Hepatocyte (in vitro differentiated cells): Measurements from ENCODE around the gene PDE4D. TPM values are rescaled to one million over a fixed set of nuclear protein-coding genes. Genes with fewer than 3 reads are reported as not detected.

Experiments used
- DNase-seq: peaks from one replicate; pipeline ENCODE4 v3.0.0-alpha.2; 2016; ENCODE audit warnings: low spot score
- H2AFZ ChIP-seq: fragments of 200-600 bp; sonication (generic); 2 replicates; pipeline ENCODE4 v1.6.0; 2016; ENCODE audit warnings: antibody characterized with exemption, mild to moderate bottlenecking
- H3K27ac ChIP-seq: fragments of 200-600 bp; sonication (generic); 2 replicates; pipeline ENCODE4 v1.5.1; 2016; ENCODE audit warnings: mild to moderate bottlenecking
- H3K27me3 ChIP-seq: fragments of 200-600 bp; sonication (generic); 2 replicates; pipeline ENCODE4 v1.6.1; 2016
- H3K36me3 ChIP-seq: fragments of 200-600 bp; sonication (generic); replicated peaks from 2 replicates; pipeline ENCODE4 v1.5.1; 2016; ENCODE audit warnings: low read depth; ENCODE audit not compliant: insufficient read depth
- H3K4me1 ChIP-seq: fragments of 200-600 bp; sonication (generic); 2 replicates; pipeline ENCODE4 v1.5.1; 2016; ENCODE audit warnings: mild to moderate bottlenecking, moderate library complexity; ENCODE audit not compliant: insufficient read depth
- H3K4me2 ChIP-seq: fragments of 200-600 bp; sonication (generic); 2 replicates; pipeline ENCODE4 v1.6.0; 2016
- H3K4me3 ChIP-seq: fragments of 200-600 bp; sonication (generic); 2 replicates; pipeline ENCODE4 v1.5.1; 2016; ENCODE audit warnings: mild to moderate bottlenecking
- H3K79me2 ChIP-seq: fragments of 200-600 bp; sonication (generic); 2 replicates; pipeline ENCODE4 v1.6.0; 2017; ENCODE audit warnings: mild to moderate bottlenecking
- H3K9me2 ChIP-seq: fragments of 200-600 bp; sonication (generic); replicated peaks from 2 replicates; pipeline ENCODE4 v1.6.0; 2017; ENCODE audit warnings: mild to moderate bottlenecking; ENCODE audit not compliant: insufficient read depth
- H3K9me3 ChIP-seq: fragments of 200-600 bp; sonication (generic); 2 replicates; pipeline ENCODE4 v1.5.1; 2016; ENCODE audit warnings: low read depth, mild to moderate bottlenecking
- H4K20me1 ChIP-seq: fragments of 200-600 bp; sonication (generic); 2 replicates; pipeline ENCODE4 v1.6.0; 2016; ENCODE audit warnings: mild to moderate bottlenecking; ENCODE audit not compliant: insufficient read depth, poor library complexity, severe bottlenecking
- EZH2 ChIP-seq: fragments of 200-600 bp; sonication (generic); IDR thresholded peaks from 2 replicates; pipeline ENCODE4 v1.6.1; 2016; ENCODE audit warnings: antibody characterized with exemption, mild to moderate bottlenecking, borderline replicate concordance
- EZH2phosphoT487 ChIP-seq: fragments of 200-600 bp; sonication (generic); IDR thresholded peaks from one replicate; pipeline ENCODE4 v1.6.1; 2018; ENCODE audit warnings: antibody characterized with exemption, mild to moderate bottlenecking, low read depth, moderate library complexity; ENCODE audit not compliant: unreplicated experiment, severe bottlenecking
- WGBS: methylation state at CpG from one replicate; pipeline ENCODE4 v1.1.6; 2016; ENCODE audit warnings: low lambda C conversion rate; ENCODE audit errors: missing lambda C conversion rate; 5-methylcytosine and 5-hydroxymethylcytosine counted together
- polyA plus RNA-seq: library from polyadenylated mRNA; unstranded; fragments of >200 nt; fragmentation: Nextera tagmentation; extraction: Ambion mirVana; gene quantifications from 2 replicates; pipeline ENCODE4 v1.2.1, GENCODE V29; 2016
- total RNA-seq: library from RNA; depleted of rRNA; stranded (reverse); fragments of >200 nt; gene quantifications from 2 replicates; pipeline ENCODE4 v1.2.3, GENCODE V29; 2014
- TF ChIP-seq, protein P1 (sequence below): fragments of 200-600 bp; sonication (generic); IDR thresholded peaks from 2 replicates; pipeline ENCODE4 v1.5.1; 2016; ENCODE audit warnings: antibody characterized with exemption, mild to moderate bottlenecking; ENCODE audit not compliant: poor library complexity

Gene PDE4D
- total and polyA plus RNA-seq, 2 experiments from 2014 or later, result 14.5 to 45.2 TPM

DNA sequence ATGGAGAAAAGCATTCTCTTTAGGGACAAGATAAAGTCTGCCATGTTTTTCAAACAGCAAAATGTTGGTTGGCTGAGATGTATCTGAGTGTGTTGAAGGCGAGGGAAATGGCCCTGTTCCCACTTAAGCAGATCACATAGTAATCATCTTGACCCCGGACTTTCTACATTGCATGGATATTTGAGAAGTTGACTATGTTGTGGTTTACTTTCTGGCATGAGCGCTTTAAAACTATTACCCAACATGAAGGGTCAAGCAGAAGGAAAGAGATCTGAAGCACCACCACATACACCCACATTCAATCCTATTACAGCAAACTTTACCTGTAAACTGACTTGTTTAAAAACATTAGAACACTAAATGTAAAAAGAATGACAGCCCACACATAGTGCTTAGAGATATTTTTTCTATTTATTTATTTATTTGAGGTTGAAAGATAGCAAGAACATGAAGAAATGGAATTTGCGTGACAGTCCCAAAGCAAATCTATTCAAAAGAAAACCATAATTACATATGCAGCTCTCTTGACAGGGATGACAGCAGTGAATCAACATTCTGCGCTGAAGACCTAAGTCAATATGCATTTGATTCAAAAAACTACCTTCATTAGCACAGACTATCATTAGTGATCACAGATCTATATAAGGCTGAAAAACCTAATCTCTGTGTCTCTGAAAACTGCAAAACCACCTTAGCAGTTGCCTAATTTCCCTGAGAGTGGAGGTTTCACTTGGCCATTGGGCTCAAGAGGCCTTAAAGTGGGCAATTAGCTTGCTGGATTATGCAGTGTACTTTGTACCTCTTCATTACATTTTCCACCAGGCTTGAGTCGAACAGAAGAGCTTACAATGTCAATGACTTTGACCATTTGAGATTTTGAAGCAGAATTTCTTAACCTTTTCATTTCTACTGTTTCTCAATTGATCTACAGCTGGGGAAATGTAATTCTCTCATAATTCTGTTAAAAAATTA, 195.0 kb downstream of the PDE4D start:
- H3K36me3 ChIP-seq, result no peaks in the 10 kb centered on the region
- no peaks in the 10 kb centered on the region for H3K27me3 ChIP-seq
- peak; percentile 11 for DNase-seq
- no peak overlapping the region for H3K4me2 ChIP-seq
- no peak overlapping the region for H2AFZ ChIP-seq
- no peak overlapping the region for H3K27ac ChIP-seq
- H3K79me2 ChIP-seq, result no peaks in the 10 kb centered on the region
- peaks cover 10% of the 10 kb centered on the region for H3K4me1 ChIP-seq
- H3K4me3 ChIP-seq, result no peak overlapping the region
- no peak for TF ChIP-seq EZH2phosphoT487
- TF ChIP-seq, protein P1, sequence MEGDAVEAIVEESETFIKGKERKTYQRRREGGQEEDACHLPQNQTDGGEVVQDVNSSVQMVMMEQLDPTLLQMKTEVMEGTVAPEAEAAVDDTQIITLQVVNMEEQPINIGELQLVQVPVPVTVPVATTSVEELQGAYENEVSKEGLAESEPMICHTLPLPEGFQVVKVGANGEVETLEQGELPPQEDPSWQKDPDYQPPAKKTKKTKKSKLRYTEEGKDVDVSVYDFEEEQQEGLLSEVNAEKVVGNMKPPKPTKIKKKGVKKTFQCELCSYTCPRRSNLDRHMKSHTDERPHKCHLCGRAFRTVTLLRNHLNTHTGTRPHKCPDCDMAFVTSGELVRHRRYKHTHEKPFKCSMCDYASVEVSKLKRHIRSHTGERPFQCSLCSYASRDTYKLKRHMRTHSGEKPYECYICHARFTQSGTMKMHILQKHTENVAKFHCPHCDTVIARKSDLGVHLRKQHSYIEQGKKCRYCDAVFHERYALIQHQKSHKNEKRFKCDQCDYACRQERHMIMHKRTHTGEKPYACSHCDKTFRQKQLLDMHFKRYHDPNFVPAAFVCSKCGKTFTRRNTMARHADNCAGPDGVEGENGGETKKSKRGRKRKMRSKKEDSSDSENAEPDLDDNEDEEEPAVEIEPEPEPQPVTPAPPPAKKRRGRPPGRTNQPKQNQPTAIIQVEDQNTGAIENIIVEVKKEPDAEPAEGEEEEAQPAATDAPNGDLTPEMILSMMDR, result no peak
- TF ChIP-seq EZH2, result no peak
- H3K9me3 ChIP-seq, result no peaks in the 10 kb centered on the region
- H4K20me1 ChIP-seq, result no peaks in the 10 kb centered on the region
- H3K9me2 ChIP-seq, result no peaks in the 10 kb centered on the region
- WGBS, result 73% methylated on average over 6 of the region's 6 CpGs

DNA sequence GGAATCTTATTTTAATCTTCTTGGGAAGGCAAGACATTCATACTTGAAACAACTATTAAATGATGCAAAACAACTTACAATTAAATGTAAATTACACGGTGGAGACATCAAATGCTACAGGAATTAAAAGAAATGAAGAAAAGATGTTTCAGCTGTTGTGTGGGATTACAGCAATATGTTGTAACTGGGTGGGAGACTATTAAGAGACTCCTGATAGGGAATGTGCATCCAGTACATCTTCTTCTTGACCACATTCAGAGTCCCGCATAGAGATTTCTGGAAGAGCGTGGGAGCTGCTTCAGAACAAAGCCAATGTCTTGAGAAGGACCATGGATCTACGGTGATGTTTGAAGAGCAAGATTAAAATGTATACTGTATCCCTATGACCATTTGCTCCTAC, 199.1 kb downstream of the PDE4D start:
- no peak for DNase-seq

DNA sequence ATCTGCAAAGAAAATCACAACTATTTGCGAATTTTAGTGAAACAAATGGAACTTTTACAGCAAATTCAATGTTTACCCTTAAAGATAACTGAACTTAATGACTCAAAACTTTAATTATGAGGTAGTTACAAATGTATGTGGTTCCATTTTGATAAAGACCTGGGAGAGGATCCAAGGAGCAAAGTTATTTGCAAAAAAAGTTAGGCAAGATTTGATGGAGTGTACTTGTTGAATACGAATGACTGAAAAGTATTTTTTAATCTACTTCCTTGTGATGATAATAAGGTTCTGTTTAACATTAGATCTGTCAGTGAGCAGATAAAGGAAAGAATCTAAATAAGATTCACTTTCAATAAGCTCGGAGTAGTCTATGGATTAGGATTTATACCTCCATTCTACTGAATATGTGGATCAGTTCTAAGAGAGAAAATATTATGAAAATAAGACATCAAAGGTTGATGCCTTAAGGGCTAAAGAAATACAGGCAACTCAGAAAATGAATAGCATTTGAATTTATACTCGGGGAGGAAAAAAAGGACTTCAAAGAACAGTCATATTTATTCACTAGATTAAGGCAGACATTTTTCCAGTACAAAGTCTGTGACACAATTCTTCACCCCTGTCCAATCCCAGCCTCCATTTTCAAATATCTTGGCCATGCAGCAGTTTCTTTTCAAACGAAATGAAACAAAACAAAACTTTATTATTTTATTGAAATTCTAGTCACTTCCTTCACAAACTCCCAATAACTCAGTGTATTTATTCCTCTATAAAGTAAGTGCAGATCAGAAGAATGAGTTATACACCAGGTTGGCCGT, 199.8 kb downstream of the PDE4D start:
- H4K20me1 ChIP-seq, result no peaks in the 10 kb centered on the region
- peak overlapping the region; percentile 1 for H3K4me2 ChIP-seq

More for the DNA sequence above, 199.1 kb downstream of the PDE4D start:
- TF ChIP-seq EZH2 (no peak), EZH2phosphoT487 (no peak)
- TF ChIP-seq, protein P1, result no peak
- no peak overlapping the region for H2AFZ ChIP-seq
- H3K4me2 ChIP-seq, result no peak overlapping the region
- peaks cover 11% of the 10 kb centered on the region for H3K4me1 ChIP-seq
- H3K9me2 ChIP-seq, result no peaks in the 10 kb centered on the region
- no peaks in the 10 kb centered on the region for H4K20me1 ChIP-seq
- H3K27me3 ChIP-seq, result no peaks in the 10 kb centered on the region
- H3K9me3 ChIP-seq, result no peaks in the 10 kb centered on the region
- H3K36me3 ChIP-seq, result no peaks in the 10 kb centered on the region
- no peaks in the 10 kb centered on the region for H3K79me2 ChIP-seq
- H3K4me3 ChIP-seq, result no peak overlapping the region
- WGBS, result 69% methylated on average over 4 of the region's 4 CpGs
- H3K27ac ChIP-seq, result no peak overlapping the region

More for the DNA sequence above, 199.8 kb downstream of the PDE4D start:
- H3K27ac ChIP-seq, result no peak overlapping the region
- TF ChIP-seq, protein P1, result no peak
- 54% methylated on average over 6 of the region's 6 CpGs for WGBS
- DNase-seq, result no peak
- H3K79me2 ChIP-seq, result no peaks in the 10 kb centered on the region
- no peak overlapping the region for H2AFZ ChIP-seq
- no peaks in the 10 kb centered on the region for H3K9me2 ChIP-seq
- H3K4me3 ChIP-seq, result no peak overlapping the region
- H3K36me3 ChIP-seq, result no peaks in the 10 kb centered on the region
- H3K4me1 ChIP-seq, result peaks cover 11% of the 10 kb centered on the region
- H3K27me3 ChIP-seq, result no peaks in the 10 kb centered on the region
- no peaks in the 10 kb centered on the region for H3K9me3 ChIP-seq
